ENCODE data around the gene NAPEPLD.
"Not testable (repeated sequence)": the region's sequence is repeated elsewhere in the genome, so short reads cannot be mapped to it uniquely, and the experiment has no call there.

Gene NAPEPLD

DNA sequence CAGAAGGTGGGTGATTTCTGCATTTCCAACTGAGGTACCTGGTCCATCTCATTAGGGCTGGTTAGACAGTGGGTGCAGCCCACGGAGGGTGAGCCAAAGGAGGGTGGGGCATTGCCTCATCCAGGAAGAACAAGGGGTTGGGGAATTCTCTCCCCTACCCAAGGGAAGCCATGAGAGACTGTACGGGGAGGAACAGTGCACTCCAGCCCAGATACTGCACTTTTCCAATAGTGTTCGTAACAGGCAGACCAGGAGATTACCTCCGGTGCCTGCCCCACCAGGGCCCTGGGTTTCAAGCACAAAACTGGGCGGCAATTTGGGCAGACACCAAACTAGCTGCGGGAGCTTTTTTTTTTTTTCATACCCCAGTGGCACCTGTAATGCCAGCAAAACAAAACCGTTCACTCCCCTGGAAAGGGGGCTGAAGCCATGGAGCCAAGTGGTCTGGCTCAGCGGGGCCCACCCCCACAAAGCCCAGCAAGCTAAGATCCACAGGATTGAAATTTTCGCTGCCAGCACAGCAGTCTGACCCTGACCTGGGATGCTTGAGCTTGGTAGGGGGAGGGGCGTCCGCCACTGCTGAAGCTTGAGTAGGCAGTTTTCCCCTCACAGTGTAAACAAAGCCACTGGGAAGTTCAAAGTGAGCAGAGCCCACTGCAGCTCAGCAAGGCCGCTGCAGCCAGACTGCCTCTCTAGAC, 42.7 kb downstream of the NAPEPLD start:
- no peak for DNase-seq

DNA sequence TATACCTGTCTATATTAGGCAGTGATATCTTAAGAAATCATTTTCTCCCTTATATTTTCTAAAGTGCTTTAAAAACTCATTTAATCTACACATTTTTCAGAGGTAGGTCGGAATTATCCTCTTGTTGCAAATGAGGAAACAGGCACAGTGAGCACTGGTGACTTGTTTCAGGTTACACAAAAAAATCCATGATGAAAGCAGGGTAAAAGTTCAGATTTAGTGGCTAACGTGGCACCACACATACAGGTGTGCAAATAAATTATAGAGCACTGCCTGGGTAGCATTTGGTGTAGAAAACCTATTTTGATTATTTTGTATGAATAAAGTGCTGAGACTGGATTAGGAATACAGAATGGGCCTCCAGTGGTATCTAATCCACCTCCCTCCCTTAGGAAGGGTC, 47.4 kb downstream of the NAPEPLD start:
- DNase-seq: no peak

DNA sequence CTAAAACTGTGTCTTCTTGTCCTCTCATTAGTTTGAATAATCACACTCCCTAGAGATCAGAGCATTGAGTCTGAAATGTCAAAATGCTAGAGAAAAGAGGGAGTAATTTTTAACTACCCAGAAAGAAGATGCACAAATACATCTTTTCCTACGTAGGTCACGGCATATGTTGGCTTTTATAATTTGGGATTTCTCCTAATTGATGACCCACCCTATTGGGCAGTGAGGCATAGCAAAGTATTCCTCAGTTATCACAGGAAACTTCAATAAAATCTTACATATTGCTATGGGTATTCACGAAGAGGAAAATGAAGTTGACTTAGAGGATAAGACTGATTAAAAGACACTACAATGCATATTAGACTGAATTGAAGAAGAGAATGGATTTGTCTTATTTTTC, 48.6 kb downstream of the NAPEPLD start:
- DNase-seq: no peak

DNA sequence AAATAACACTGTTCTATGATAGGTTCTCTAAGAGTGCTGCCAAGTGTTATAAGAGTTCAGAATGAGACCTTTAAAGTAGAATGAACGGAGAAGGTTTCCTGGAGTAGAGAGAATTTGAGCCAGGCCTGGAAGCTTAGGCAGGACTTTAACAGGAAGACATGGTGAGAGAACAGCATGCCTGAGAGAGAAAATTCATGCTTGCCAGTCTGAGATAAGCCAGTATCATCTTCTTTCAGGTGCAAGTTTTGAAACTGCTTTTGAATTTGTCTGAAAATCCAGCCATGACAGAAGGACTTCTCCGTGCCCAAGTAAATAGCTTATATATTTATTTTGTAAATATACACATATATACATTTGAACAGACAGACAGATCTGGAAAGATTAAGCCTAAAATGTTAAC, 51.9 kb downstream of the NAPEPLD start:
- no peak for DNase-seq

DNA sequence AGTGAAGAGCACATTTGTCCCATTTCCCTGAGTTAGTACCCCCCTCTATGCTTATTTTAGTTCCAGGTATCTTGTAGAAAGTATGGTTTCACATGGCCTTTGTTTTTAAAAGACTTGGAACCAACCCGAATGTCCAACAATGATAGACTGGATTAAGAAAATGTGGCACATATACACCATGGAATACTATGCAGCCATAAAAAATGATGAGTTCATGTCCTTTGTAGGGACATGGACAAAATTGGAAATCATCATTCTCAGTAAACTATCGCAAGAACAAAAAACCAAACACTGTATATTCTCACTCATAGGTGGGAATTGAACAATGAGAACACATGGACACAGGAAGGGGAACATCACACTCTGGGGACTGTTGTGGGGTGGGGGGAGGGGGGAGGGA, 53.3 kb downstream of the NAPEPLD start:
- not testable (repeated sequence) for DNase-seq

DNA sequence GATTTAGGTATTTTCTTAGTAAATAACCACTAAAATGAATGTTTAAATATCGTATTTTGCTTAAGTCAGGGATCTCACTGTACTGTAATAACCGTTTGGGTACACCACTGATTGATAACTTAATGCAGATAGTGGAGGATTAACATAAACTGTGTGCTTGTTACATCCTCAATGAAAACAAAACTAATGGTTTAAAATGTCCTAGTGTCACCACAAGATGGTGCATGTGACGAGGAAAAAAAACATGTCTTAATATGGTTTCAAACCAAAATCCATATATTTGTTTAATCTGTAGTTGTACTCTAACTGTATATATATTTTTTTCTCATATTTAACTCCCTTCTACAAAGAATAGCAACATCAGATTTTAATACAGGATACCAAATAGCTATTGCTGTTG, 54.8 kb downstream of the NAPEPLD start:
- no peak for DNase-seq

DNA sequence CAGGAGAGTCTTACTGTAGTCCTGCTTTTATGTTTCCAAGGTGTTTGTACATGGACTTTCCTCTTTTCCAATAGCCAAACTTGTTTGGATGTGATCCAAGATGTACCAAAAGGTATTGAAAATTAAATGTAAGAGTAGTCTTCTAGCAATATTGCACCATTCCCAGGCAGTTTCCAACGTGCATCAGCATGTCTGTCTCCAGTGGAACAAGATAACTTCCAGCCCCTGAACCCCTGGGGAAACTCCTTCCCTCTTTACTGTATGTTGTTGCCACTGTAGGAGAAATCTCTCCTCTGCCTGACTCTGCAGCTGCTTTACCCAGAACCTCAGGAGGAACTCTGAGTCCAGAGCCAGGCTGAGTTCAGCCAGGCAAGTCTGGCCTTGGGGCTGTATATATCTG, 55.5 kb downstream of the NAPEPLD start:
- no peak for DNase-seq

DNA sequence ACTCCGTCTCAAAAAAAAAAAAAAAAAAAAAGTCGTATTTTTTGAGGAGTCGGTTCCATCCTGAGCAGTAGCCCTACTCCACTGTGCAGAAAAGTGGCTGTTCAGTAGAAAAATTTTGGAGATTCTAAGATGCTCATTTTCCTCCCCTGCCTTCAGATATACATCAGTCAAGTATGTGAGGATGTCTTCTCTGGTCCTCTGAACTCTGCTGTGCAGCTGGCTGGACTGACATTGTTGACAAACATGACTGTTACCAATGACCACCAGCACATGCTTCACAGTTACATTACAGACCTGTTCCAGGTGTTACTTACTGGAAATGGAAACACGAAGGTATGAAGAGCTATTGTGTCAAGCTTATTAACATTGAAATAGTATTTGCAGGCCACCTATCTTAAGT, 56.6 kb downstream of the NAPEPLD start:
- DNase-seq: not testable (repeated sequence)

DNA sequence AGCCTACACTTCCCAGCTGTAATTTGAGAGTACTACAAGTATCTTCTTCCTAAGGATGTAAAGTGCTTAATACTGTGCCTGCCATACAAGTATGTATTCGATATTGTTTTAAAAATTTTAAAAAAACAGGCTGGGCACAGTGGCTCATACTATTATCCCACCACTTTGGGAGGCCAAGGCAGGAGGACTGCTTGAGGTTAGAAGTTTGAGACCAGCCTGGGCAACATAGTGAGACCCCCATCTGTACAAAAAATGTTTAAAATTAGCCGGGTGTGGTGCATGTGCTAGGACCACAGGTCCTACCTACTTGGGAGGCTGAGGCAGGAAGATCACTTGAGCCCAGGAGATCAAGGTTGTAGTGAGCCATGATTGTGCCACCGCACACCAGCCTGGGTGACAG, 65.7 kb downstream of the NAPEPLD start:
- DNase-seq: no peak

DNA sequence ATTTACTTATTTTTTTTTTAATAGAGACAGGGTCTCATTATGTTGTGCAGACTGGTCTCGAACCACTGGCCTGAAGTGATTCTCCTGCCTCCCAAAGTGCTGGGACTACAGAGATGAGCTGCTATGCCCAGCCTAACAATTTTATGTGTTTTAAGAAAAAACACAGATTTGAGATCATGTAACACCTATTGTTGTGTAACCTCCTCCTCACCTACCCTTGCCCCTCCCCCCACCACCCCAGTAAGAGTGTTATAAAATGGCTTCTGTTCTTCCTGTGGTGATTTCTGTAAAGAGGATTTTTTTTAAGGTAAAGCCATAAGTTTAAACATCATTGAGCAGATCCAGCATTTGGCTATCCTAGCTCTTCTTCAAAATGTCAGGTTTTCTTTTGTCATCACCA, 66.4 kb downstream of the NAPEPLD start:
- no peak for DNase-seq

DNA sequence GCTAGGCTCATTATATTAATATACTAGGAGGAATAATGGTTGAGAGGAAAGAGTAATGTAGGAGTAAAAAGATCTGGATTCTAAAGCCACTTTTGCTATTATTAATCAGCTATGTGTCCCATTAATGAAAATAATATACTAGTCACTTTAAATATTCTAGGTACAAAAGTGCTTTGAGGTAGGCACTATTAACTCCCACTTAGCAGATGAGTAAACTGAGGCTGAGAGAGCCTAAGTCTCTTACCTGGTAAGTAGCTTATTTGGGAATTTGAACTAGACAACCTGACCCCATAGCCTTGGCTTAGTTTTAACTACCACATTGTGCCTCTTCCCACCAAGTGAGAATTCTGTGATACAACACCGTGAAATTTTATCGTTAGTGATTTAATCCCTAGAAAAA, 68.0 kb downstream of the NAPEPLD start:
- DNase-seq: no peak

DNA sequence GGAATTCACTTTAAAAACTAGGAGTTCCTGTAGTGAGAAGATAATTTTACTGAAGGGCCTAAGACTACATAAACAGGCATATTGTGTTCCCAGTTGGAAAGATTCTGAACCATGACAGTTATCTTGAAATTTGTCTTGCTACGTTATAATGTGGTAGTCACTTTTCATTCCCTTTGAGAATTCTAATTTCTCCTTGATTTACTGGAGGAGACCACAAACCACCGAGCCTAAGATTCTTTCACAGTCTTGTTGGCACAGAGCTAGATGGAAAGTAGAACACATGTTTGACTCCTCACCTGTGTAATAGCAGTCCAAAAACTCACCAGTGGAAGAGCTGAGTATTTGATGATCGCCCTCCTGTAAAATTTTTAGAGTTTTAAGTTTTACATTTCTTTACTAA, 69.1 kb downstream of the NAPEPLD start:
- DNase-seq: no peak

DNA sequence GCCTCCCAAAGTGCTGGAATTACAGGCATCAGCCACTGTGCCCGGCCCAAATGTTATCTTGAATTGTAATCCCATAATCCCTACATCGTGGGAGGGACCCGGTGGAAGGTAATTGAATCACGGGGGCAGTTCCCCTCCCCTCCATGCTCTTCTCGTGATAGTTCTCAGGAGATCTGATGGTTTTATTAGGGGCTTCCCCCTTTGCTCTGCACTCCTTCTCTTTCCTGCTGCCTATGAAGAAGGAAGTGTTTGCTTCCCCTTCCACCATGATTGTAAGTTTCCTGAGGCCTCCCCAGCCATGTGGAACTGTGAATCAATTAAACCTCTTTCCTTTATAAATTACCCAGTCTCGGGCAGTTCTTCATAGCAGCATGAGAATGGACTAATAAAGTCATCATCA, 70.7 kb downstream of the NAPEPLD start:
- DNase-seq: not testable (repeated sequence)

DNA sequence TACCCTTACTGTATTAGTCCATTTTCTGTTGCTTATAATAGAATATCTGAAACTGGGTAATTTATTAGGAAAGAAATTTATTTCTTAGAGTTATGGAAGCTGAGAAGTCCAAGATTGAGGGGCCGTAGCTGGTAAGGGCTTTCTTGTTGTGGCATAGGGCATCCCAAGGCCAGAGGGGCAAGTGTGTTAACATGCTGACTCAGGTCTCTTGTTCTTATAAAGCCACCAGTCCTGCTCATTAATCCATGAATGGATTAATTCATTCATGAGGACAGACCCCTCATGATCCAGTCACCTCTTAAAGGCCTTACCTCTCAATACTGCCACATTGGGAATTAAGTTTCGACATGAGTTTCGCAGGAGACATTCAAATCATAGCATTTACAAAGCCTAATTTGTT, 71.6 kb downstream of the NAPEPLD start:
- no peak for DNase-seq

DNA sequence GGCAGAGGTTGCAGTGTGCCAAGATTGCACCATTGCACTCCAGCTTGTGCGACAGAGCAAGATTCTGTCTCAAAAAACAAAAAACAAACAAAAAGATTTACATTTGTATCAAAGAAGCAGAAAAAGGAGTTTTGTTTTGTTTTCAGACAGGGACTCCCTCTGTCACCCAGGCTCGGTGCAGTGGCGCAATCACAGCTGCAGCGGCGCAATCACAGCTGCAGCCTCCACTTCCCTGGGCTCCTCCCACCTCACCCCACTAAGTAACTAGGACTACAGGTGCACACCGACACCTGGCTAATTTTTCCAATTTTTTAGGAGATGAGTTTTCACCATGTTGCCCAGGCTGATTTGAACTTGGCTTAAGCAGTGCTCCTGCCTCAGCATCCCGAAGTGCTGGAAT, 72.1 kb downstream of the NAPEPLD start:
- no peak for DNase-seq

DNA sequence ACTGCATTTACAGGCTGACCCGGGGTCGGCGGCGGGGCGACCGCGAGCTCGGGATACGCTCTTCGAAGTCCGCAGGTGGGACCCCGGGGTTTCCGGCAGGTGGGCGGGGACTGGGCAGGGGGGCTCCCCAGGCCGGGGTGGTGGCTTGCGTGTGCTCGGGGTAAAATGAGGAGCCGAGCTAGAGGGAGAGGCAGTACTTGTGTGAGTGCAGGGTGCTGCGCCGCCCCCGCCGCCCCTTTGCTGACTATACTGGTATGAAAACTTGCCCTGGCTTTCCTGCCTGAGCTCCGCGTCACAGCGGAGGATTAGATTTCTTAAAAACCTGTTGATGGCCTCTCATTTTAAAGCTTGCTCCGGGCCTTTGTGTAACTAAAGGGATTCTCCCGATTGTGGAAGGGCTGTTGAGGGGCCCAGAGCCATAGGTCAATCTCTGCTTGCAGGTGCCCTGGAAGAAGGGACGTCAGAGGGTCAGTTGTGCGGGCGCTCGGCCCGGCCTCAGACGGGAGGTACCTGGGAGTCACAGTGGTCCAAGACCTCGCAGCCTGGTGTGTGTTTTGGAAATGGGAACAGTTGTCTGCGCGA, 73.5 kb downstream of the NAPEPLD start:
- peak; percentile 71 for DNase-seq

DNA sequence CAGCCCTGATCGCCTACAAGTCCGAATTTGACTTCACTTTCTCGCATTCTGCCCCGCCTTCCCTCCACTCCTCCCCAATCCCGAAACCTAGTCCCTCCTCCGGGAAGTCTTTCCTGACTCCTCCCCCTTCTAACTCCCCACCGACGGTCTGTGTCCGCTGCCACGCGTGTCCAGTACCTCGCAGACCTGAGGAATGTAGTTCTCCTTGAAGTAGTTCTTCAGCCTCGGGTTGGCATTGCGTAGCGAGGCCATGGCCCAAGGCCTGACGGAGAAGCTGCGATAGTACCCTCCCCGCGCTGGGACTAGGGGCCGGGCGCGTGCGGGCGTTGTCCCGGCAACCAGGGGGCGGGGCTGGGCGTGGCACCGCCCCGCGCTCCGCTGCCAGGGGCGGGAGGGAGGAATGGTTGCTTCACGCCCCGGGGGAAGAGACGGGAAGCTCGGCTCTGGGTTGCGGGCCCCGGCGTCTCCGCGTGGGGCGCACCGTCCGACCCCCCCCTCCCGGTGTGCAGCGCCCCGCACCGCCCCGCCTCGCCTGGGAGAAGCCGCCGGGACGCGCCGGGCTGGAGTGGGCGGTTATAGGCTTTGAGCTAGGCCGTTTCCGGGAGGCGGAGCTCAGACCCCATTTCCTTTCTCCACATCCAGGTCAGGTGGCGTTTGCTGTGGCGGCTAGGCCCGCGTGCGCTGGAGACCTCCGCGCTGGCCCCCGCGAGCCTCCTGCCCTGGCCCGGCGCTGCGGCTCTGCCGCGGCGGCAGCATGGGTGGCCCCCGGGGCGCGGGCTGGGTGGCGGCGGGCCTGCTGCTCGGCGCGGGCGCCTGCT, 74.2 kb downstream of the NAPEPLD start, which contains the start of the genes ARMC10 and FBXL13:
TSS of gene ARMC10 (plus strand) at position 622 of the 818 bp plus-strand sequence. CDS start at position 755, 133 bp downstream.
TSS of gene FBXL13 (minus strand) at position 278 of the 818 bp plus-strand sequence.
- peak; percentile 92 for DNase-seq

DNA sequence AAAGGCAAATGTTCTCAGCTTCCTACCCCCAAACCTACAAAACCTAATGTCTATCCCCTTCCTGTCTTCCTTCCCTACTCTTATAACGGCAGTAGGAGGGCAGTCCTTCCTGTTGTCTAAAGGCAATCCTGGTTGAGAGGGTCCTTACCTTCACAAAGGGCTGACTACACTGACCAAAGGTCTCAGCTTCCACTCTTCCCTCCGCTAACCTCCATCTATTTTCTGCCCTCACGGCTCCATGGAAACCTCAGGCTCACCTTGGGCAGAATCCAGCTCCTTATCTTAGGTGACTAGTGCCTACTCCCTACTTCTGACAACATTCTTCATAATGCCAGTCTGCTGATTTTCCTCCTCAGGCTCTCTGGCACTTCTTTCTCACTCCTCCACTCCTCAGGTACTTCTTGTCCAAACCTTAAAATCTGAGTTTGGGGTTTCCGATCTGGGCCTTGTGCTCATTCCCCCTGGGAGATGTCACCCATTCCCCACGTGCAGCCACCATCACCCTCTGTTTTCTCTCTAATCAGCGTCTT, 74.8 kb downstream of the NAPEPLD start:
- DNase-seq: peak; percentile 2

DNA sequence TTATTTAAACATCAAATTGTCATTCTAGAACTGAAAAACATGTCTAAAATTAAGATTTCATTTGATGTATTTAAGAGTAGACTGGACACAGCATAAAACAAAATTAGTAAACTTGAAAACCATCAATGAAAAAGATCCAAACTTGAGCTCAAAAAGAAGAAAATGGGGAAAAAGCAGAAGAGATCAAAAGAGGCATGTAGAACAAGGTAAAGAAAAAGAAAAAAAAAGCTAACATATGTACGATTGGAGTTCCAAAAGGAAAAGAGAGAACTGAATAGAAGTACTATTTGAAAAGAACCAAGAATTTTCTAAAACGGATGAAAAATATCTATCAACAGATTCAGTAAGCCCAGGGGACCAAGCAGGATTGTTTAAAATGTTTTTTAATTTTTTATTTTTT, 77.9 kb downstream of the NAPEPLD start:
- no peak for DNase-seq

DNA sequence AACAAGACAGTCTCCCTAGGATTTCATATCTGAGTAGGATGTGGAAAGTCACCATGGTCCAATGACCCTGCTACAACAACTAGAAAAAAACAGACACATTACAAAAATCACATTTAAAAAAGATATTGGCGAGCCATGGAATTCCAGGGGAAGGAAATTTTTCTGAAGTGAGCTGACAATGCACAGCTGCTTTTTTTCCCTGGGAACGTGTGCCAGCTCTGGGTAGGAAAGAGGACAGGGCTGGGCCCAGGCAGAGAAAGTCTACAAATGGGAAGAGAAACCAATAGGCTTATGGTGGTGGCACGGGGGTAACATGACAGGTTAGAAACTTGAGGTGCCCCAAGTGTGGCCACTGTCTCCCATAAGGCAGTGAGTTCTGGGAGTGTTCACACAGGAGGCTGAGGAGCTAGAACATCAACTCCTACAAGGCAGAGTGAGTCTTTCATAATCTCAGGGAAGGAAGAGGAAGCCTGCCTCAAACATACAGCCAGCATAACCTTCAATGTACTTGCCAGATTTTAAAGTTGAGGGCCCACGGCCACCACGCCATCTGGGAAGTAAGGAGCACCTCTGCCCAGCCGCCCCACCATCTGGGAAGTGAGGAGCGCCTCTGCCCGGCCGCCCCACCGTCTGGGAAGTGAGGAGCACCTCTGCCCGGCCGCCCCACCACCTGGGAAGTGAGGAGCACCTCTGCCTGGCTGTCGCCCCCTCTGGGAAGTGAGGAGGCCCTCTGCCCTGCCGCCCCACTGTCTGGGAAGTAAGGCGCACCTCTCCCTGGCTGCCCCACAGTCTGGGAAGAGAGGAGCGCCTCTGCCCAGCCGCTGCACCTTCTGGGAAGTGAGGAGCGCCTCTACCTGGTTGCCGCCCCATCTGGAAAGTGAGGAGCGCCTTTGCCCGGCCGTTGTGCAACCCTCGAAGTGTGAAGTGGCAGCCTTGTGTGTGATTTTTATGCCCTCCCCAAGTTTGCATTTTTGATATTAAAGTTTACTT, 80.2 kb downstream of the NAPEPLD start:
- no peak for DNase-seq

DNA sequence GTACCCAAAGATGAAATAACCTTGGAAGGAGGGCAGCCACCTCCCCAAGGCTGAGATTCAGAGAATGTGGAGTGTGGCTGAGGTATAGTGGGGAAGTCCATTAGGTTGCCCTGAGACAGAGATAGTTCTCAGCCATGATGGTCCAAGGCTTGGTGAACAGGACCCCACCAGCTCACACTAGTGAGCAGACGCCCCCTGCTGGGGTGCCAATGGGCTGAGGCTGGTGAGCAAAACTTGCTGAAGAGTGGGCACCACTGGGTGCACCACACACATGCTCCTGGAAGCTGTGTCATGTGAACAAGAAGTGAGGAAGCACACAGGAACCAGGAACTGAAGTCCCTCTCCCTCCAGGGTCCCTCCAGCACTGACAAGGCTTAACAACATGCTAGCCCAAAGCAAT, 83.2 kb downstream of the NAPEPLD start:
- DNase-seq: peak; percentile 36

DNA sequence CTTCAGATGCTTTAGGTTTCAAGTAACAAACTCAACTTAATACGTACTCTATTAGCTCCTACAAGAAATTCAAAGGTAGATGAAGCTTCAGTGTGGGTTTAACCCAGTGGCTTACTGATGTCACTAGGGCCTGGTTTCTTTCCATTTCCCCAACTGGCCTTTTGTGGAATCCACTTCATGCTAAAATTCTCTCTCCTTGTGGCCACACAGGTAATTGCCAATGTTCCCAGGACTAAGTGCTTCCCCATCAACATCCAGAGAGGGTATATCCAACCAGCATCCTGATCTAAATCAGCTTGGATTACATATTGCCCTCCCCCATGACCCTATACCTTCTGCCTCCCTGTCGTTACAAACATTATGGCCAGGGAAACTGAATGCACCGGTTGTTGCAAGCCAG, 85.0 kb downstream of the NAPEPLD start:
- DNase-seq: no peak

All from CD4-positive, alpha-beta T cell treated with Interleukin-21 for 1 hour (primary cell).